ENCODE measurements around the gene FBRS.
A peak's percentile ranks its signal among the peaks of the same experiment; 100 is the strongest.

Gene FBRS

GRCh38 chr16:30645727-30646126 is 12.5 kb upstream of the FBRS start:
- DNase-seq: no peak

DNA sequence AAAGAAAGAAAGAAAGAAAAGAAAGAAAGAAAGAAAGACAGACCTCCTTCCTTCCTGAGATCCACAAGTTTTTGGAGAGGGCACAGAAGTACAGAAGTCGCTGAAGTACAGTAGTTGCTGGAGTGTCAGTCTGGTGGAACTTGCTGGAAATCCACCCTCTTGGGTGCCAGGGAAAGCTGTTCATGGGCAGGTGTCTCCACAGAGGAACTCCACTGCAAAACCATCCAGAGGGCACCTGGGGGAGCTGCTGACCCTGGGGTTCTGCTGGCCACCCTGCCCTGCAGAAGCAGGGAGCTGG is 11.0 kb upstream of the FBRS start:
- no peak for DNase-seq

DNA sequence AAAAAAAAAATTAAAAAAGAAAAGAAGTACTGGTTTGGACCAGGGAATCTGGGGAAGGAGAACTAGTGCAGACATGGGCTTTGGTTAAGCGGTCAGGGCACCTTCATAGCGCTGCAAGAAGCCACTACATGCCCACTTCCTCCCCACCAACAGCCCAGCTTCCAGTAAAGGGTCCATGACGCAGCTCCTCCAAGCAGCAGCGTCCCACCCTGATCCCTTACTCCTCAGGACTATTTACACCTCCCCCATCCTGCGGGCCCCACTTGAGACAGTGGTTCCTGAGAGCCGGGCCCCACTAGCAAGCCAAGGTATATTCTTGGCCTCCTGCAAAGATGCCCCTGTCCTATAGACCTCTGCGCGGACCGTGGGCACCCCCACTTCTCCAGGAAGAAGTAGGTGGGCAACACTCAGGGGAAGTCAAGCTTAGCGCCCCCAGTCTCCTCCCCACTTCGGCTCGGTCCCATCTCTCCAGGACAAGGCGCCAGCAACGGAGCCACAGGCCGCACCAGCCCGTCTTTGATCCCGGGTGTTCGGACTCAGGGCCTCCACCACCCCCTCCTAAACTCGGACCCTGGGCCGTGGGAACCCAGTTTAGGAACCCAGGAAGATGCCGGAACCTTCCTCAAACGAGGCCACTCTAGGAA is 8.4 kb upstream of the FBRS start:
- DNase-seq: peak; percentile 19

- peak; percentile 98 for DNase-seq
Measured at GRCh38 chr16:30650369-30651123, 7.7 kb upstream of the FBRS start, which contains the start of gene PRR14. Gene PRR14, plus strand, starts transcription at chr16:30650960. Its CDS starts 686 bp downstream, at chr16:30651646.

DNA sequence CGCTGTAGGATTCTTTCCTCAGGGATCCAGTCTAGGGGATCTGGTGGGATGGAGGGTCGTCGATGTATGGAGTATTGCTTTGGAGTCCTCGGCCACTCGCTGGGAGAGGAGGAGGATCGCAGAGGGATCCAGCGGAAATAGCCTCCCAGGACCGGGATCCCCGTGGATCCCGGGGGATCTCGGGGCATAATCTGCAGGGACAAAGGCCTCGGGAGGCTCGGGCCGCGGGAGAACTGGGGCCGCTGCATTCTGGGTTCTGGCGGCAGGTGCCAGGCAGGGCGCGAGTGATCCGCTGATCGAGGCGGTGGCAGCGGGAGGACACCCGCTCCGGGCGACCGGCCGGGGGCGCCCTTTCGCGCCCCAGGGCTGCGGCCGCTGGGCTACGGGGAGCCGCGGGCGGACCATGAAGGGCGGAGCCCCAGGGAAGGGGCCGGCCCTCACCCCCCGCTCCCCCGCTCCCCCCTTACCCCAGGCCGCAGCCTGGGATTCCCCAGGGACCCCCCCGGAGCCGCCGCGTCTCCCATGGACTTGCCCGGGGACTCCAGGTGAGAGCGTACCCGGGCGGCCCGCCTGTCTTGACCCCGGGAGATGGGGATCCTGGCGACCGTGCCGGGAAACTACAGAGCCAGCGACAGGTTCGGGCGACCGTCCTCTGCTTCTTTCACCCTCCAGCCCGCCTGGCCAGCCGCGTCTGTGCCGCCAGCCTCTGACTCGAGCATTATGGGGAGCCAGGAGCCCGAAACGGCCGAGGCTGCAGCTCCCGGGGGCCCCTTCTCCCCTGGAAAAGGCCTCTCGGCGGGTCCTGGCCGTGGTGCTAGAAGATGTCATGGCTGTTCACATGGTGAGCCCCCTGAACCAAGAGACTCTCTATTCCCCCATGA is 6.9 kb upstream of the FBRS start:
- peak; percentile 68 for DNase-seq

- no peak for DNase-seq
Measured at GRCh38 chr16:30652005-30652296, 6.3 kb upstream of the FBRS start.

DNA sequence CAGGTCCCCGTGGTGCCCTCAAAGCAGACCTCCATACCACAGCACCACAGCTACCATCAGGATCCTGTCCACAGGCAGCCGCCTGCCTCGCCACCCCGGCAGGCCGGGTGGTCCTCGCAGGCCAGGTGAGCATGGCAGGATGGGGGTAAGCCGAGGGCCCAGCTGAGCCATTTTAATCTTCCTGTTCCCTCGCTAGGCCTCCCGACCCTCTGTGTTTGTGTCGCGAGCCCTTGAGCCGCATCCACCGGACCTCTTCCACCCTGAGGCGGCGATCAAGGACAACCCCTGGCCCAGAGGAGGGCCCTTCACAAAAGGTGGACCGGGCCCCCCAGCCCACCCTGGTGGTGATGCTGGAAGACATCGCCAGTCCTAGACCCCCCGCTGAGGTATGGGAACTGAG is 5.5 kb upstream of the FBRS start:
- DNase-seq: no peak

- DNase-seq: no peak
Measured at GRCh38 chr16:30654856-30655255, 3.4 kb upstream of the FBRS start.

- no peak for DNase-seq
Measured at GRCh38 chr16:30655815-30656347, 2.4 kb upstream of the FBRS start.

GRCh38 chr16:30656388-30656787 is 1.8 kb upstream of the FBRS start:
- DNase-seq: no peak

GRCh38 chr16:30656974-30657865 is 1.0 kb upstream of the FBRS start:
- no peak for DNase-seq

DNA sequence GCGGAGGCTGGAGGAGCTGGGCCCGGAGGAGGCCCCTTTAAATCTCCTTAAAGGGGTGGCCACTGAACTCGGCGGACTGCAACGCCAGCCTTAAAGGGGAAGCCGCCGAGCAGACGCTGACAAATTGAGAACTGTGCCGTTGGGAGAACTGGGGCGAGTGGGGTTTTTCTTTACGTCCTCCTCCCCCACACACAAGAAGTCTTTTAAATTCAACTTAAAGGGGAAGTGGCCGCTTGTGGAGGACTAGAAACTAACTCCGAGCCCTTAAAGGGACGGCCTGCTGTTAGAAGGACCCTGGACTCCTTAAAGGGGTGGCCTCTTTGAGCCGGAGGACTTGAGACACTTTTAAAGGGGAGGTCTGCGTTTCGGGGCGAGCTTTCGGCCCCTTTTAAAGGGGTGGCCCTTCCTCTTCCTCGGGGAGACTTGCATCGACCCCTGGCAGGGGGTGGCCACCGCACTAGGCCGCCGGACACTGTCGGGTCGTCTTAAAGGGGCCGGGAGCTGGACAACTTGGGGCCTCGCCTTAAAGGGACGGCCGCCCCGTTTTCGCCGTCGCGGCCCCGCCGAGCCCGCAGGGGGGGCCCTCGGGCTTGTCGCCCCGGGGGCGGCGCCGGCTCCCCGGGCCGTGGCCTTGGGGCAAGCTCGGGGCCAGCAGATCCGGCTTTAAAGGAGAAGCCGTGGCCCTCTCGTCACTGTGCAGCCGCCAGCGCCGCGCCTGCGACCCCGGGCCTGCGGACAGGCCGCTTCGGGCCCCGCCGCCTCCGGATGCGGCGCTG is 688 bp downstream of the FBRS start:
- no peak for DNase-seq

DNA sequence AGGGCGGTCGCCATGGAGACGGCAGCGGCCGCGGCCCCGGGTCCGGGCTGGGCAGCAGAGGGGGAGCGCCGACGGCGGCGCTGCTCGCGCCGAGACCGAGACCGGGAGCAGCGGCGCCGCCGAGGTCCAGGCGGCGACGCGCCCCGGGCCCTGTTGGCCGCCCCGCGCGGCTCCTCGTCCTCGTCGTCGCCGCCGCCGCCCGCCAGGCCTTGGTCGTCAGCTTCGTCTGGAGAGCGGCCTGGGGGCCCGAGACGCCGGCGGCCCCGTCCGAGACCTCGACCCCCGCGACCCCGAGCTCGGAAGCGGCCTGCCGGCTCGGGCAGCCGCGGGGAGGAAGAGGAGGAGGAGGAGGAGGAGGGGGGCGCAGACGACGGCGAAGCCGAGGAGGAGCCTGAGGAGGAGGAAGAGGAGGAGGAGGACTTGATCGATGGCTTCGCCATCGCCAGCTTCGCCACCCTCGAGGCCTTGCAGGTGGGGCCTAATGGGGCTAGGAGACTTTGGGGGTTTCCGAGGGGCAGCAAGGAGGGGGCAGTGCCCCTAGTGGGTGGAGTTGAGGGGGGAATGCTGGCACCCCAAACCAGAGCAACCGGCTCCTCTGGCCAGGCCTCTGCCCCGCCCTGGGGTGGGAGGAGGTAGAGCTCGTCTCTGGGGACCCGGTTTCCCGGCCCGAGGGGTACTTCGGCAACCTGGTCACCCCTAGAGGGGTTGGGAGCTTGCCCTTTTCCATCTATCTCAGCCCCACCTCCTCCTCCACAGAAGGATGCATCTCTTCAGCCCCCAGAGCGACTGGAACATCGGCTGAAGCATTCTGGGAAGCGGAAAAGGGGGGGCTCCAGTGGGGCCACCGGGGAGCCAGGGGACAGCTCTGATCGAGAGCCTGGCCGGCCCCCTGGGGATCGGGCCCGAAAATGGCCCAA is 1.5 kb downstream of the FBRS start:
- DNase-seq: peak; percentile 50

- DNase-seq: peak; percentile 76
Measured at GRCh38 chr16:30660424-30661261, 2.4 kb downstream of the FBRS start.

DNA sequence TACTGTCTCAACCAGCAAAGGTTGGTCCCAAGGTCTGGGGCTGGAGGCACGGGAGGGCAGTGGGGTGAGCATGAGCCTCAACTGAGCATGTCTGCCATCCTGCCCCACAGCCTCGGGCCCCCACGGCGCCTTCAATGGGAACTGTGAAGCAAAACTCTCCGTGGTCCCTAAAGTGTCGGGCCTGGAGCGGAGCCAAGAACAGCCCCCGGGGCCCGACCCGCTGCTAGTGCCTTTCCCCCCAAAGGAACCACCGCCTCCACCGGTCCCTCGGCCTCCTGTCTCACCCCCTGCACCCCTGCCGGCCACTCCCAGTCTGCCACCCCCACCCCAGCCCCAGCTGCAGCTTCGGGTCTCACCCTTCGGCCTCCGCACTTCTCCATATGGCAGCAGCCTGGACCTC is 4.2 kb downstream of the FBRS start:
- DNase-seq: no peak

DNA sequence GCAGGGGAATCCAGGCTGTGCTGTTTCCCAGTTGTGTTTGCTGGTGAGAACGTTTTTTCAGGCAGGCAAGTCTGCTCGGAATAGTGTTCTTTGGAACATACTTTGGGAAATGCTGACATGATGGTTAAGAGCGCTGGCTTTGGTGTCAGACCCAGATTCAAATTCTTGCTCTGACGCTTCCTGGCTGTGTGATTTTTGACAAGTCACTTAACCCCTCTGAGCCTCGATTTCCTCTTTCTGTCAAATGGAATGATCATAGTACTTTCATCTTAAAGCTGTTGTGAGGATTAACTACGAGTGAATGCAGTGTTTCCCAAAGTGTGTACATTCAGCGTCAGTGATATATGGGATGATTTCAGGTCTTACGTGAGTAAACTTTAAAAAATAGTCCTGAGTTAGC is 4.8 kb downstream of the FBRS start:
- DNase-seq: no peak

GRCh38 chr16:30663820-30664219 is 5.6 kb downstream of the FBRS start:
- DNase-seq: no peak

GRCh38 chr16:30664616-30665109 is 6.4 kb downstream of the FBRS start:
- no peak for DNase-seq

DNA sequence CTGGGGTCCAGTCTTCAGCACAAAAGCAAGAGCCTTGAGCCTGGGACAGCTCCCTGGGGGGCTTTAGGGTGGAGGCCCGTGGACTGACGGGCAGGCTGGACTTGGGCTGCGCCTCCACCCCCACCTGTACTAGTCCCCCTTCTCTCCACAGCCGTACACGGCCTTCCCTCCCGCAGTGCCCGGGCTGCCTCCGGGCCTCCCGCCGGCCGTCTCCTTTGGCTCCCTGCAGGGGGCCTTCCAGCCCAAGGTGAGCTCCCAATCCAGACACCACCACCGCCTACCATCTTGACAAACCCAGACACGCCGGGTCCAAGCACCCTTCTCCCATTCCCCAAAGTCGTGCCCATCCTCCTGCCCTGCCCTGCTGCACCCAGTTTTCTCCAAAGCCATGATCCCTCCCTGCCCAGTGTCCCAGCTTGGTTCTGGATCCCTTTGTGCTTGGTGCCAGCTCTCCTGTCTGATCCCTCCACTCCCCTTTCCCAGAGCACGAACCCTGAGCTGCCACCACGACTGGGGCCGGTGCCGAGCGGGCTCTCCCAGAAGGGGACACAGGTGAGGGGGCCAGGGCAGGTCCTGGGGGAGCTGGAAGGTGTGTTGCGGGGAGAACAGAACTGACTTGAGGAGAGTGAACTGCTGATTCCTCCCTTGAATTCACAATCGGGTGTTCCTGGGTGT is 7.1 kb downstream of the FBRS start:
- DNase-seq: no peak

All from activated gamma-delta T cell treated with Interleukin-2 at 50 U/mL for 16 hours (primary cell).